C4-2B (cell line): Measurements from ENCODE around the gene PCDH15.

ENCODE experiments used
- H3K27ac ChIP-seq: fragments of 450-650 bp; 2 replicates; pipeline ENCODE4 v1.5.1; 2017
- ZFX ChIP-seq: fragments of 450-650 bp; IDR thresholded peaks from 2 replicates; pipeline ENCODE4 v1.6.1; 2017
- TF ChIP-seq, protein P1 (sequence below): fragments of 450-650 bp; conservative IDR thresholded peaks from 2 replicates; pipeline ENCODE4 v1.5.1; 2017; ENCODE audit warnings: mild to moderate bottlenecking

The PCDH15 gene

DNA sequence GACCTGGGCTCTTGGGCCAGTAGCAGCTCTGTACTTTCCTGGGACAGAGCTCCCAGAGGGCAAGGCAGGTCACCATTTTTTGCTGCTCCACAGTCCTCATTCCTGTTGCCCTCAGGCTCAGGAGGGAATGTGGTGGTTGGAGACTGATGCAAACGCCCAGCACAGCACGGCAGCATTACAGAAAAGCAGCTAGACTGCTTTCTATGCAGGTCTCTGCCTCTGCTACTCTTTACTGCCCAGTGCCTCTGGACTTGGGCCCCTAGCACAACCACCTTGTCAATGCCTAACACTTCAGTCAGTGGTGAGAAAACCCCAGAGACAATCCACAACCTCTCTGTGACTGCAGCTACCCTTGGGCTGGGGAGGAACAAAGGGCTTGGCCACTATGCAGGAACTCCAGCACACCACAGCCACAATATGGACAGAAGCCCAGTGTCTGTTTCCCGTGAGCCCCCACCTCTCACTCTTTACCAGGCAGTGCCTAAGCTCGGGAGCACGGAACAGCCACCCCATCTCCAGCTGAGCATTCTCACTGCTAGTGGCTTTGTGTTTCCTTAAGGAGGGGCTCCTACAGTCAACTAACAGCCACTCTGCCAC, 790.6 kb downstream of the PCDH15 start:
- TF ChIP-seq, protein P1, sequence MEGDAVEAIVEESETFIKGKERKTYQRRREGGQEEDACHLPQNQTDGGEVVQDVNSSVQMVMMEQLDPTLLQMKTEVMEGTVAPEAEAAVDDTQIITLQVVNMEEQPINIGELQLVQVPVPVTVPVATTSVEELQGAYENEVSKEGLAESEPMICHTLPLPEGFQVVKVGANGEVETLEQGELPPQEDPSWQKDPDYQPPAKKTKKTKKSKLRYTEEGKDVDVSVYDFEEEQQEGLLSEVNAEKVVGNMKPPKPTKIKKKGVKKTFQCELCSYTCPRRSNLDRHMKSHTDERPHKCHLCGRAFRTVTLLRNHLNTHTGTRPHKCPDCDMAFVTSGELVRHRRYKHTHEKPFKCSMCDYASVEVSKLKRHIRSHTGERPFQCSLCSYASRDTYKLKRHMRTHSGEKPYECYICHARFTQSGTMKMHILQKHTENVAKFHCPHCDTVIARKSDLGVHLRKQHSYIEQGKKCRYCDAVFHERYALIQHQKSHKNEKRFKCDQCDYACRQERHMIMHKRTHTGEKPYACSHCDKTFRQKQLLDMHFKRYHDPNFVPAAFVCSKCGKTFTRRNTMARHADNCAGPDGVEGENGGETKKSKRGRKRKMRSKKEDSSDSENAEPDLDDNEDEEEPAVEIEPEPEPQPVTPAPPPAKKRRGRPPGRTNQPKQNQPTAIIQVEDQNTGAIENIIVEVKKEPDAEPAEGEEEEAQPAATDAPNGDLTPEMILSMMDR = no peak
- no peak for TF ChIP-seq ZFX
- no peak overlapping the region for H3K27ac ChIP-seq

DNA sequence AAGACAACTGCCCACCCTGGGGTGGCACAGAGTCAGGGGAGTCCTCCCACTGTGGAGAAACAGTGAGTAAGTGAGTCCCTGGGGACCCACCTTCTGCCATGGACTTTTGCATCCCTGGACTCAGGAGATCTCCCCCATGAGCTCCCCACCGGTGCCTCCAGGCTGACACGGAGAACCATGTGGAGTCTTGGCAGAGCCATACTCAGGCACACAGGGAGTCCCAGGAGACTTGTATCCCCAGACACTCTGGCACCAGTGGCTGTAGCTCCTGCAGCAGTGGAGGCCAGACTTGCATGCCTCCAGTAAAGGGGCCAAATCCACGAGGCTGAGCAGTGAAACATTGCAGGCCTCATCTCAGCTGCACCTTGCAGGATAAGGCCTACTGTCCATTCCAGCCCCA, 791.4 kb downstream of the PCDH15 start:
- H3K27ac ChIP-seq = no peak overlapping the region
- TF ChIP-seq ZFX = no peak
- TF ChIP-seq, protein P1 = no peak

DNA sequence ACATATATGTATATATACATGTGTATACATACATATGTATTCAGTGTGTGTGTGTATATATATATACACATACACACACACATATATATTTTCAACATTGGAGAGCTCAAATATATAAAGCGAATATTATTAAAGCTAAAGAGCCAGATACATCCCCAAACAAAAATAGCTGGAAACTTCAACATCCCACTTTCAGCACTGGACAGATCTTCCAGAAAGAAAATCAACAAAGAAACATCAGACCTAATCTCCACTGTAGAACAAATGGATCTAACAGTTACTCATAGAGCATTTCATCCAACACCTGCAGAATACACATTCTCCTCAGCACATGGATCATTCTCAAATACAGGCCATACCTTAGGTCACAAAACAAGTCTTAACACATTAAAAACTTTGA, 799.0 kb downstream of the PCDH15 start:
- TF ChIP-seq ZFX = no peak
- TF ChIP-seq, protein P1 = no peak

DNA sequence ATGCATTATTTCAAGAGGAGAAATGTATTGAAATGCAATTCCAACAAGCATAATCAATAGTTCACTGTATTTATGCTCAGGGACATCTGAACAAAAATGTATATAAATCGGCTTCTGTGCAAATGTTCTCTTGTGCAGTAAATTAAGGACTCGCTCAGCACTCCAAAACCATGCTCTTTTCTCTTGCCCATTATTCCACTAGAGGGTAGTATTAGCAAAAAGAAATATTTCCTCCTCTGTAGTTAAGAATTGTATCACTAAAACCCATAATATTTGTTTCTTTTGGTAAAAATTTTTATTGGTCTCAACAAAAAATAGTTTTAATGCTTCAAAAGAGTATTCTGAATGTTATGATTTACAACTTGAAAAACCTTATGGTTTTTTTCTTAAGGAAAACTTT, 803.1 kb downstream of the PCDH15 start:
- H3K27ac ChIP-seq = no peak overlapping the region
- no peak for TF ChIP-seq ZFX
- TF ChIP-seq, protein P1 = peak; percentile 80

More for the DNA sequence above, 799.0 kb downstream of the PCDH15 start:
- H3K27ac ChIP-seq = no peak overlapping the region

DNA sequence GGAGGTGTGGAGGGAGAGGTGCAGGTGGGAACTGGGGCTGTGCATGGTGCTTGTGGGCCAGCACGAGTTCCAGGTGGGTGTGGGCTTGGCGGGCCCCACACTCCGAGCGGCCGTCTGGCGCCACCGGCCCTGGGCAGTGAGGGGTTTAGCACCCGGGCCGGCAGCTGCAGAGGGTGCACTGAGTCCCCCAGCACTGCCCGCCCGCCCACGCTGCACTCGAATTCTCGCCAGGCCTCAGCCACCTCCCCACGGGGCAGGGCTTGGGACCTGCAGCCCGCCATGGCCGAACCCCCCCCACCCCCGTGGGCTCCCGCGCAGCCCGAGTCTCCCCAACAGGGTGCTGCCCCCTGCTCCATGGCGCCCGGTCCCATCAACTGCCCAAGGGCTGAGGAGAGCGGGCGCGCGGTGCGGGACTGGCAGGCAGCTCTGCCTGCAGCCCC, 810.2 kb downstream of the PCDH15 start:
- TF ChIP-seq, protein P1 = no peak
- TF ChIP-seq ZFX = no peak
- no peak overlapping the region for H3K27ac ChIP-seq

DNA sequence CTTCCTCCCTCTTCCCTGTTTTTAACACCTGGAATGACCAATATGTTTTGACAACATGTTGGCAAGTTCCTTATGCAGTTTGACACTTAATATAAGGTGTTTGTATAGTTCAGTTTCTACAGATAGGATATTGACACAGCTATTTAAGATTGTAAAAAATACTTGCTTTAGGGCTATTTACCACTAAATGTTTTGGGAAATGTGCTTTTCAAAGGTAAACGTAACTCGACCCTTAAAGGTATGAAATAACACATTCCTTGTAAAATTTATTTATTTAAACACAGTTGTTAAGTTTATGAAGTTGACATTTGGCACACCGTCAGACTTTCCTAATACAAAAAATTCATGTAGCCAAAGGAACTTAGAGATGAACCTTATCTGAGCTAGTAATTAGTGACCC, 817.6 kb downstream of the PCDH15 start:
- TF ChIP-seq, protein P1 = no peak
- no peak for TF ChIP-seq ZFX

DNA sequence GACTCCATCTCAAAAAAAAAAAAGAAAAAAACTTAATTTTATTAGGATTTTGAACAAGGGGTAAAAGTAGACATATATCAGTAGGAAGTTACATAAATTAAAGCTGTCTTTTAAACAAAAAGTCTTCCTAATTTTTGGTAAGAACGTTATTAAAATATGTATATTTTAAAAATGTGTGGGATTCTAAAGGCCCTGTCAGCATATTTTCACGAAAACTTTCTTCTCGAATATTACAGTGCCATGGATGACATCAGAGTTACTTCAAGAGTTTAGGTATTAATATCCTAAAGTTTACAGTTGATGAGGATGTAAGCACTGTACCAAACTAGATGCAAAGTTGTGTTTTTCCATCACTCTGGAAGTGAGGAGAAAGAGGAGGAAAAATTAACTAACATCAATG, 820.8 kb downstream of the PCDH15 start:
- TF ChIP-seq ZFX = no peak
- TF ChIP-seq, protein P1 = no peak
- no peak overlapping the region for H3K27ac ChIP-seq

More for the DNA sequence above, 817.6 kb downstream of the PCDH15 start:
- no peak overlapping the region for H3K27ac ChIP-seq
